ENCODE measurements around the gene TBC1D21.

DNA sequence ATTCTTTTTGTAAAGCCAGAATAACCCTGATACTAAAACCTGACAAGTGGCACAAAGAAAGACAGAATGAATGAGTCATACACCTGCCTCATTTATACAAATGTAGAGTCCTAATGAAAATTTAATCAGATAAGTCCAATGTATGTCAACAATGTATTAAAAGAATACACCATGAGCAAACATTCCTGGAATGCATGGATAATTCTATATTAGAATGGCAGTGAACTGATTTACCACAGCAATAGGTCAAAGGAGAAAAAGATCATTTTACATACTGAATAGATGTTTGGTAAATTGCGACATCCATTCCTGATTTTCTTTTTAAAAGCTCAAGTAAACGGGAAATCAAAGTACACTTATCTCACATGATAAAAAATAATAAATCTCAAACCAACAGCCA, 41.7 kb downstream of the TBC1D21 start:
- no peak for TF ChIP-seq PATZ1 (CRISPR knock-in tag; IDR thresholded peaks at IDR 0.05; ENCODE audit: borderline replicate concordance)
- TF ChIP-seq TOX (CRISPR knock-in tag; IDR thresholded peaks at IDR 0.05; ENCODE audit: borderline replicate concordance): no peak
- peak; percentile 70 for TF ChIP-seq ISL1 (CRISPR knock-in tag; IDR thresholded peaks at IDR 0.05)
- TF ChIP-seq ZNF565 (CRISPR knock-in tag; conservative IDR thresholded peaks at IDR 0.05; ENCODE audit: low read depth): no peak
- TF ChIP-seq ZFP30 (CRISPR knock-in tag; IDR thresholded peaks at IDR 0.05): no peak
- TF ChIP-seq, protein P1, sequence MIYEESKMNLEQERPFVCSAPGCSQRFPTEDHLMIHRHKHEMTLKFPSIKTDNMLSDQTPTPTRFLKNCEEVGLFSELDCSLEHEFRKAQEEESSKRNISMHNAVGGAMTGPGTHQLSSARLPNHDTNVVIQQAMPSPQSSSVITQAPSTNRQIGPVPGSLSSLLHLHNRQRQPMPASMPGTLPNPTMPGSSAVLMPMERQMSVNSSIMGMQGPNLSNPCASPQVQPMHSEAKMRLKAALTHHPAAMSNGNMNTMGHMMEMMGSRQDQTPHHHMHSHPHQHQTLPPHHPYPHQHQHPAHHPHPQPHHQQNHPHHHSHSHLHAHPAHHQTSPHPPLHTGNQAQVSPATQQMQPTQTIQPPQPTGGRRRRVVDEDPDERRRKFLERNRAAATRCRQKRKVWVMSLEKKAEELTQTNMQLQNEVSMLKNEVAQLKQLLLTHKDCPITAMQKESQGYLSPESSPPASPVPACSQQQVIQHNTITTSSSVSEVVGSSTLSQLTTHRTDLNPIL (CRISPR knock-in tag; IDR thresholded peaks at IDR 0.05; ENCODE audit: low read depth): no peak

Data from SK-N-SH treated with all-trans-retinoic acid at 6 μM for 48 hours (cell line).